NCI-H146 (cell line): Measurements from ENCODE around the gene CNTNAP5.

ENCODE experiments used
- DNase-seq: peaks from one replicate; lab custom pipeline; 2025; lab: John Stamatoyannopoulos, UW

Gene CNTNAP5

GRCh38 chr2:124814968-124815745, 790.1 kb downstream of the CNTNAP5 start:
- no peak for DNase-seq

- no peak for DNase-seq
Observed at GRCh38 chr2:124816007-124816406, 790.9 kb downstream of the CNTNAP5 start.

GRCh38 chr2:124822516-124822915, 797.4 kb downstream of the CNTNAP5 start:
- DNase-seq: no peak

- DNase-seq: no peak
Observed at GRCh38 chr2:124824441-124824840, 799.4 kb downstream of the CNTNAP5 start.

GRCh38 chr2:124832521-124832920, 807.4 kb downstream of the CNTNAP5 start:
- no peak for DNase-seq

- no peak for DNase-seq
Observed at GRCh38 chr2:124834331-124834730, 809.2 kb downstream of the CNTNAP5 start.

GRCh38 chr2:124835331-124835730, 810.2 kb downstream of the CNTNAP5 start:
- no peak for DNase-seq

- peak; percentile 49 for DNase-seq
Observed at GRCh38 chr2:124836416-124836815, 811.3 kb downstream of the CNTNAP5 start.

GRCh38 chr2:124837496-124837895, 812.4 kb downstream of the CNTNAP5 start:
- DNase-seq: no peak

- no peak for DNase-seq
Observed at GRCh38 chr2:124838406-124838805, 813.3 kb downstream of the CNTNAP5 start.

- no peak for DNase-seq
Observed at GRCh38 chr2:124867247-124867646, 842.2 kb downstream of the CNTNAP5 start.

GRCh38 chr2:124874219-124874618, 849.1 kb downstream of the CNTNAP5 start:
- no peak for DNase-seq

GRCh38 chr2:124874676-124875075, 849.6 kb downstream of the CNTNAP5 start:
- DNase-seq: no peak

GRCh38 chr2:124875627-124876244, 850.6 kb downstream of the CNTNAP5 start:
- no peak for DNase-seq

- DNase-seq: no peak
Observed at GRCh38 chr2:124877141-124877577, 852.1 kb downstream of the CNTNAP5 start.

- DNase-seq: peak; percentile 56
Observed at GRCh38 chr2:124879640-124880039, 854.6 kb downstream of the CNTNAP5 start.

GRCh38 chr2:124880995-124881394, 855.9 kb downstream of the CNTNAP5 start:
- DNase-seq: no peak

GRCh38 chr2:124882423-124882822, 857.3 kb downstream of the CNTNAP5 start:
- no peak for DNase-seq

GRCh38 chr2:124883595-124883994, 858.5 kb downstream of the CNTNAP5 start:
- DNase-seq: no peak

- DNase-seq: no peak
Observed at GRCh38 chr2:124884315-124884714, 859.2 kb downstream of the CNTNAP5 start.

- no peak for DNase-seq
Observed at GRCh38 chr2:124886216-124886615, 861.1 kb downstream of the CNTNAP5 start.

- no peak for DNase-seq
Observed at GRCh38 chr2:124887466-124887865, 862.4 kb downstream of the CNTNAP5 start.

GRCh38 chr2:124888431-124888830, 863.3 kb downstream of the CNTNAP5 start:
- DNase-seq: no peak

- DNase-seq: no peak
Observed at GRCh38 chr2:124894199-124894598, 869.1 kb downstream of the CNTNAP5 start.
